Hepatocyte (in vitro differentiated cells): Measurements from ENCODE around the gene GOLGA3. TPM values are rescaled to one million over a fixed set of nuclear protein-coding genes. Genes with fewer than 3 reads are reported as not detected.
"Not testable (repeated sequence)": the region's sequence is repeated elsewhere in the genome, so short reads cannot be mapped to it uniquely, and the experiment has no call there.

ENCODE experiments used
- DNase-seq: peaks from one replicate; pipeline ENCODE4 v3.0.0-alpha.2; 2016; ENCODE audit warnings: low spot score
- H2AFZ ChIP-seq: fragments of 200-600 bp; sonication (generic); 2 replicates; pipeline ENCODE4 v1.6.0; 2016; ENCODE audit warnings: antibody characterized with exemption, mild to moderate bottlenecking
- H3K27ac ChIP-seq: fragments of 200-600 bp; sonication (generic); 2 replicates; pipeline ENCODE4 v1.5.1; 2016; ENCODE audit warnings: mild to moderate bottlenecking
- H3K27me3 ChIP-seq: fragments of 200-600 bp; sonication (generic); 2 replicates; pipeline ENCODE4 v1.6.1; 2016
- H3K36me3 ChIP-seq: fragments of 200-600 bp; sonication (generic); replicated peaks from 2 replicates; pipeline ENCODE4 v1.5.1; 2016; ENCODE audit warnings: low read depth; ENCODE audit not compliant: insufficient read depth
- H3K4me1 ChIP-seq: fragments of 200-600 bp; sonication (generic); 2 replicates; pipeline ENCODE4 v1.5.1; 2016; ENCODE audit warnings: mild to moderate bottlenecking, moderate library complexity; ENCODE audit not compliant: insufficient read depth
- H3K4me2 ChIP-seq: fragments of 200-600 bp; sonication (generic); 2 replicates; pipeline ENCODE4 v1.6.0; 2016
- H3K4me3 ChIP-seq: fragments of 200-600 bp; sonication (generic); 2 replicates; pipeline ENCODE4 v1.5.1; 2016; ENCODE audit warnings: mild to moderate bottlenecking
- H3K79me2 ChIP-seq: fragments of 200-600 bp; sonication (generic); 2 replicates; pipeline ENCODE4 v1.6.0; 2017; ENCODE audit warnings: mild to moderate bottlenecking
- H3K9me2 ChIP-seq: fragments of 200-600 bp; sonication (generic); replicated peaks from 2 replicates; pipeline ENCODE4 v1.6.0; 2017; ENCODE audit warnings: mild to moderate bottlenecking; ENCODE audit not compliant: insufficient read depth
- H3K9me3 ChIP-seq: fragments of 200-600 bp; sonication (generic); 2 replicates; pipeline ENCODE4 v1.5.1; 2016; ENCODE audit warnings: low read depth, mild to moderate bottlenecking
- H4K20me1 ChIP-seq: fragments of 200-600 bp; sonication (generic); 2 replicates; pipeline ENCODE4 v1.6.0; 2016; ENCODE audit warnings: mild to moderate bottlenecking; ENCODE audit not compliant: insufficient read depth, poor library complexity, severe bottlenecking
- CTCF ChIP-seq: fragments of 200-600 bp; sonication (generic); IDR thresholded peaks from 2 replicates; pipeline ENCODE4 v1.5.1; 2016; ENCODE audit warnings: antibody characterized with exemption, mild to moderate bottlenecking; ENCODE audit not compliant: poor library complexity
- EZH2 ChIP-seq: fragments of 200-600 bp; sonication (generic); IDR thresholded peaks from 2 replicates; pipeline ENCODE4 v1.6.1; 2016; ENCODE audit warnings: antibody characterized with exemption, mild to moderate bottlenecking, borderline replicate concordance
- EZH2phosphoT487 ChIP-seq: fragments of 200-600 bp; sonication (generic); IDR thresholded peaks from one replicate; pipeline ENCODE4 v1.6.1; 2018; ENCODE audit warnings: antibody characterized with exemption, mild to moderate bottlenecking, low read depth, moderate library complexity; ENCODE audit not compliant: unreplicated experiment, severe bottlenecking
- WGBS: methylation state at CpG from one replicate; pipeline ENCODE4 v1.1.6; 2016; ENCODE audit warnings: low lambda C conversion rate; ENCODE audit errors: missing lambda C conversion rate; 5-methylcytosine and 5-hydroxymethylcytosine counted together
- polyA plus RNA-seq: library from polyadenylated mRNA; unstranded; fragments of >200 nt; fragmentation: Nextera tagmentation; extraction: Ambion mirVana; gene quantifications from 2 replicates; pipeline ENCODE4 v1.2.1, GENCODE V29; 2016
- total RNA-seq: library from RNA; depleted of rRNA; stranded (reverse); fragments of >200 nt; gene quantifications from 2 replicates; pipeline ENCODE4 v1.2.3, GENCODE V29; 2014

GOLGA3 gene
- total and polyA plus RNA-seq, 2 experiments from 2014 or later, result 26.2 to 67.6 TPM

- TF ChIP-seq EZH2, result no peak
- no peak for TF ChIP-seq CTCF
- no peak for TF ChIP-seq EZH2phosphoT487
- H3K79me2 ChIP-seq, result no peaks in the 10 kb centered on the region
- H3K4me2 ChIP-seq, result no peak overlapping the region
- WGBS, result 97% methylated on average over 13 of the region's 13 CpGs
- no peak overlapping the region for H2AFZ ChIP-seq
- H3K27ac ChIP-seq, result no peak overlapping the region
- H3K9me2 ChIP-seq, result no peaks in the 10 kb centered on the region
- no peak for DNase-seq
- no peaks in the 10 kb centered on the region for H3K36me3 ChIP-seq
- no peaks in the 10 kb centered on the region for H4K20me1 ChIP-seq
- no peak overlapping the region for H3K4me3 ChIP-seq
- no peaks in the 10 kb centered on the region for H3K27me3 ChIP-seq
- no peaks in the 10 kb centered on the region for H3K9me3 ChIP-seq
- H3K4me1 ChIP-seq, result no peaks in the 10 kb centered on the region
Observed at GRCh38 chr12:132848521-132848920, 19.9 kb upstream of the GOLGA3 start.

GRCh38 chr12:132847363-132848356 is 19.0 kb upstream of the GOLGA3 start:
- H3K4me1 ChIP-seq, result no peaks in the 10 kb centered on the region
- no peaks in the 10 kb centered on the region for H4K20me1 ChIP-seq
- no peaks in the 10 kb centered on the region for H3K9me3 ChIP-seq
- no peak for DNase-seq
- no peak overlapping the region for H3K4me3 ChIP-seq
- no peaks in the 10 kb centered on the region for H3K27me3 ChIP-seq
- TF ChIP-seq EZH2 (no peak), CTCF (no peak), EZH2phosphoT487 (no peak)
- H3K9me2 ChIP-seq, result no peaks in the 10 kb centered on the region
- H2AFZ ChIP-seq, result no peak overlapping the region
- H3K36me3 ChIP-seq, result no peaks in the 10 kb centered on the region
- no peak overlapping the region for H3K4me2 ChIP-seq
- no peaks in the 10 kb centered on the region for H3K79me2 ChIP-seq
- H3K27ac ChIP-seq, result no peak overlapping the region
- 92% methylated on average over 30 of the region's 30 CpGs for WGBS

- not testable (repeated sequence) for H3K4me2 ChIP-seq, H3K4me3 ChIP-seq, H3K9me3 ChIP-seq, H3K36me3 ChIP-seq, H3K79me2 ChIP-seq, H3K4me1 ChIP-seq, H3K27ac ChIP-seq, H3K9me2 ChIP-seq, H3K27me3 ChIP-seq, DNase-seq, H4K20me1 ChIP-seq, H2AFZ ChIP-seq
- WGBS, result 91% methylated on average over 11 of the region's 11 CpGs
Observed at GRCh38 chr12:132844681-132845080, 16.0 kb upstream of the GOLGA3 start.

- H3K9me3 ChIP-seq, result no peaks in the 10 kb centered on the region
- 94% methylated on average over 21 of the region's 21 CpGs for WGBS
Observed at GRCh38 chr12:132842449-132843045, 13.9 kb upstream of the GOLGA3 start.

More at GRCh38 chr12:132842449-132843045, 13.9 kb upstream of the GOLGA3 start:
- Histone ChIP-seq H2AFZ (no peak overlapping the region), H3K9me2 (no peaks in the 10 kb centered on the region), H3K4me2 (no peak overlapping the region), H3K79me2 (no peaks in the 10 kb centered on the region), H3K27ac (no peak overlapping the region), H3K4me3 (no peak overlapping the region), H3K36me3 (no peaks in the 10 kb centered on the region), H4K20me1 (no peaks in the 10 kb centered on the region), H3K27me3 (no peaks in the 10 kb centered on the region), H3K4me1 (no peaks in the 10 kb centered on the region)
- no peak for DNase-seq
- TF ChIP-seq EZH2, result no peak
- TF ChIP-seq CTCF, result no peak
- TF ChIP-seq EZH2phosphoT487, result no peak
